HG03039 (cell line): ENCODE data around the gene ISM1.
"Not testable (repeated sequence)": the region's sequence is repeated elsewhere in the genome, so short reads cannot be mapped to it uniquely, and the experiment has no call there.

ENCODE experiments used
- ATAC-seq: cut with Tn5 transposase; IDR thresholded peaks from one replicate; pipeline ENCODE4 v1.9.1; 2021; ENCODE audit warnings: mild to moderate bottlenecking, moderate library complexity; ENCODE audit not compliant: unreplicated experiment

ISM1 gene

GRCh38 chr20:13221313-13221672, 219 bp downstream of the ISM1 start:
- ATAC-seq: peak; percentile 33

DNA sequence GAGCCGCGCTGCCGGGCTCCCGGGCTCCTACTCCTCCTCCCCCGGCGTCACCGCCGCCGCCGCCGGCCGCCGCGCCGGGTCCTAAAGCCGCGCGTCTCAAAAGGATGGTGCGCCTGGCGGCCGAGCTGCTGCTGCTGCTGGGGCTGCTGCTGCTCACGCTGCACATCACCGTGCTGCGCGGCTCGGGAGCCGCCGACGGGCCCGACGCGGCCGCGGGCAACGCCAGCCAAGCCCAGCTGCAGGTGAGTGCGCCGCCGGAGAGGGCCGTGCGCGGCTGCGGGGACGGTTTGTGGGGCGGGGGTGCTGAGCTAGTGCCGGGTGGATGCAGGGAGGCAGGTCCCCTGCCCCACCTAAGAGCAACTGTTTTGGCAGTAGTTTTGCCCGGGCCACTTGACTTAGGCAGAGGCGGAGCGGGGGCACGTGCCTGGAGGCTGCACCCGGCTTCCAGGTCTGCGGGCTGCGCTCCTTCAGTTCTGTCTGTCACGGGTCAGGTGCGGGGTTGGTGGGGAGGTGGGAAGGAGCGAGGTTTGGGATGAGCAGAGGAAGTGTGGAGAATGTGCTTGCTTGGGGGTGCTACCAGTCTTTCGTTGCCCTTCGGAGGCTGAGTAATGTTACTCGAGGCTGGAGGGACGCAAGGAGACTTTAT, 722 bp downstream of the ISM1 start:
- peak; percentile 83 for ATAC-seq

DNA sequence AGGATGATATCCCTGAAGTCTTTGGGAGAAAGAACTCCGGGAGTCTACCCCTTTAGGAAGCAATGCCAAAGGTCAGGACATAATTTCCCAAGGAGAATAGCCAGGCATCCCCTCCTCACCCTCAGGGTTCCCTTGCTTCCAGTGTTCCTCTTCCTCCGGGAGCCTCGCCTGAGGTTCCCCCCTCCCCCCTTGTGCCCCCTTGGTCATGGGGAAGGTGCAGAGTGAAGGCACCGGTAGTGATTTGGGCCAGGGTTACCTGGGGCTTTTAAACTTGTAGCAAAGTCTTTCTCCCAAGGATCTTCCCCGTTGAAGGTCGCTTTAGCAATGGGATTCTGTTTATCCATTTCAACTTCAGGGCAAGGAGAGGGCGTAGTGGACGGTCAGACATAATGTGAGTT, 1.2 kb downstream of the ISM1 start:
- ATAC-seq: no peak

- no peak for ATAC-seq
Measured at GRCh38 chr20:13223736-13224520, 2.9 kb downstream of the ISM1 start.

GRCh38 chr20:13226367-13226766, 5.3 kb downstream of the ISM1 start:
- no peak for ATAC-seq

DNA sequence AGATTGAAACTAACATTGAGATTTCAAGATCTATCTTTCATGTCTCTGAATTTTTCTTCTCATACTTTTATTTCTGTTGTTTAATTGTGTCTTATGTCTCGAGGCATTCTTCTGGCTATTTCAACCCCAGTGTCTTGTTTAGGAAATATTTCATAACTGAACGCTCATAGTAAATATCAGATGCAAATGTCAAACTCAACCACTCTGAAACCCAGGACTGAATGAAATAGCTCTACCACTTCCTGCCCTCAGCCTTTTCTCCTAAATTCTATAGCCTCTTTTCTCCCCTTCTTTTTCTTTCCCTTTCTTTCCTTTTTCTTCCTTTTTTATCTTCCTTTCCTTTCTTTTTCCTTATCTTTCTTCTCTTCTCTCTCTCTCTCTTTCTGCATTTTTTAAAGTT, 7.7 kb downstream of the ISM1 start:
- no peak for ATAC-seq

GRCh38 chr20:13229538-13229937, 8.5 kb downstream of the ISM1 start:
- no peak for ATAC-seq

- no peak for ATAC-seq
Measured at GRCh38 chr20:13231031-13231752, 10.1 kb downstream of the ISM1 start.

DNA sequence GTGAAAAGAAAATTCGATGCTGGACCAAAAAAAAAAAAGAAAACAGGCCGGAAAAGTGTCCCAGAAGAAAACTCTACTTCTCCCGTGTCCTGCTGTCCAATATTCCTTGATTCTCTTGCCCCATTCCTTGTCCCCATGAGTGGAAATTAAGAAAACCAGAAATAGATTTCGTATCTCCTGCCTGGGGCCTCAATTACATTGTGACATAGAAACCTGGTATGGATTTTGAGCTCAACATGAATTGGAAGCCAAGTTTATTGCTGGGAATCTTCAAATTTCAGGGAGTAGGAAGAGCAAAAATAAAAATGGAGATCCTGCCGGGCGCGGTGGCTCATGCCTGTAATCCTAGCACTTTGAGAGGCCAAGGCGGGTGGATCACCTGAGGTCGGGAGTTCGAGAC, 11.9 kb downstream of the ISM1 start:
- no peak for ATAC-seq

- no peak for ATAC-seq
Measured at GRCh38 chr20:13234961-13235360, 13.9 kb downstream of the ISM1 start.

- not testable (repeated sequence) for ATAC-seq
Measured at GRCh38 chr20:13236360-13236759, 15.3 kb downstream of the ISM1 start.

DNA sequence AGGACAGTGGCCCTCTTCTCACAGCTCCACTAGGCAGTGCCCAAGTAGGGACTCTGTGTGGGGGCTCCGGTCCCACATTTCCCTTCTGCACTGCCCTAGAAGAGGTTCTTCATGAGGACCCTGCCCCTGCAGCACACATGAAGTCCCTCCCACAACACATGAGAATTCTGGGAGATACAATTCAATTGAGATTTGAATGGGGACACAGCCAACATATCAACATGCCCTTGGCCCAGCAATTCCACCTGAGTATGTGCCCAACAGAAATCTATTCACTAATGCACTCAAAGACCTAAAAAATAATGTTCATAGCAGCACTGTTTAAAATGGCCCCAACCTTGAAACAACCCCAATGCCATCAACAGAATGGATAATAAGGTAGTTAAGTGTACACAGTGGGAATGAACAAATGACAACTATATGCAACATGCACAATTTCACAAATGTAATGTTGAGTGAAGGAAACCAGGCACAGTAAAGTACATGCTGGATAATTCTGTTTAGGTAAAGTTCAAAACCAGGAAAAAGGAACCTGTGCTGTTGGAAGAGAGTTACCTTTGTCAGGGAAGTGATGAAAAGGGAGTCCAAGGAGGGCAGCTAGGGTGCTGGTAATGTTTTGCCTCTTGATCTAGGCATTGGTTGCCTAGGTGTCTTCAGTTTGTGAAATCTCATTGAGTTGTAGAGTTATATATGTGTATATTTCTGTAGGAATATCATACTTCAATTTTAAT, 16.1 kb downstream of the ISM1 start:
- ATAC-seq: no peak

- ATAC-seq: no peak
Measured at GRCh38 chr20:13238001-13238653, 17.1 kb downstream of the ISM1 start.

DNA sequence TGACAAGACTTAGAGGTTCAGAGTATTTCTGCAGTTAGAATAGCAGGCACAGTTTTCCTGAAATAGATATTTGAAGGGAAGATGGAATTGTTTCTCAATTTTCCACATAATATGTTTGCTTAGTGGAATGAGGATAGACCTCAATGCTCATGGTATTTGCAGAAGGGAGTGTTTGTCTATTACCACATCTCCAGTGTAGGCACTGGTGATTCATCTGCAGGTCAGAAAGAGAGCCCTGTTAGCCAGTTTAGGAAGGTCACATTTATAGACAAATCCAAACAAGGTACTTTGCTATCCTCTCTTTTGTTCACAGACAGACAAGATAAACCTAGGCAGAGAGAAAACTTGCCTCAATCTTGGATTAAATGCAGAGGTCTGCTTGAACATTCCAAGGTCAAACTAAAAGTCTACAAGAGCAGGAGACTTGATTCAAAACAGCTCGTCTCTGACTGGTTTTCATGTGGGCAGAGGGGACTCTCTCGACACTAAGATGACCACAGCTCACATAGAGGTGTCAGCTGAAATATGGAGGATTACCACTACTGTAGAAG, 22.8 kb downstream of the ISM1 start:
- no peak for ATAC-seq

DNA sequence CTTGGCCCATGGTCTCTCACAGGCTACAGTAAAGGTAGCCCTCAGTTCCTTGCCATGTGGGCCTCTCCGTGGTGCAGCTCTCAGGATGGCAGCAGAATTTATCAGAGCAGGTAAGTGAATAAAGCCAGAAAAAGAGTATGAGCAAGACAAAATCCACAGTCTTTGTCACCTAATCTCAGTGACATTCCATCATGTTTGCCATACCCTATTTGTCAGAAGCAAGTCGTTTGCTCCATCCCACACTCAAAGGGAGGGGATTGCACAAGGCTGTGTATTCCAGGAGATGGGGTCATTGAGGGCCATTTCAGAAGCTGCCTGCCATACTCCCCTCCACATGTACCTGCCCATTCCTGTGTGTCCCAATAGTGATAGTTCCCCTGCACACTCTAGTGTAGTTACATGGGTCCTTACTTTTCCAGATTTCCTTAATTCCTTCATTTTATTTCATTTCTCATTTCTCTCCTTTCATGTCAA, 24.2 kb downstream of the ISM1 start:
- no peak for ATAC-seq

DNA sequence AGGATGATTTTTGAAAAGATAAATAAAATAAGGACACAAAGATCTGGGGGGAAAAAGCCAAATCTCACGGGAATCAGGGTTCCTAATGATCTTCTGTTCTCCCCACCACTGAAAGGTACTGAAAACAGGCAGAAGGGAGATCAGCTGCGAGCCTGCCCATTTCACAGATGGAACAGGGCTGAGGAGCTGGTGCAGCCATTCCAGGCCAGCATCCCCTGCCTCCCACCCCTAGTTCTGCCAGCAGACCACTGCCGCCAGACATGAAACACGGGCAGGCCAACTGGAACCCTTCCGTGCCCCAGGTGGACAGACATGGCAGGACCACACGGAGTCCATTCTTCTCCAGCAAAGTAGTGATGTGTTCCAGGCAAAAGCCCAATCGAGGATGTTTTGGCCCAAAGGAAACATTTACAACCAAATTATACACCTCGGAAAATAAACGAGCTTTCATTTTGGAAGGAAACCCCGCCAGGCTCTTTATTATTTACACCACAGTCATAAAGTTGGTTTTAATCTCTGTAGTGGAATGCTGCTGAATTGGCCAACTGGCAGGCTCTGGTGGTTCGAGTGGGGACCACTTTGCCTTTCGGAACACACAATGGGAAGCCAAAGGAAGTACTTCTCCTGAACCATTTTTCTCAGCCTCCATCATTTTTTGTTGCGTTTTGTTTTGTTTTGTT, 28.2 kb downstream of the ISM1 start:
- ATAC-seq: no peak

DNA sequence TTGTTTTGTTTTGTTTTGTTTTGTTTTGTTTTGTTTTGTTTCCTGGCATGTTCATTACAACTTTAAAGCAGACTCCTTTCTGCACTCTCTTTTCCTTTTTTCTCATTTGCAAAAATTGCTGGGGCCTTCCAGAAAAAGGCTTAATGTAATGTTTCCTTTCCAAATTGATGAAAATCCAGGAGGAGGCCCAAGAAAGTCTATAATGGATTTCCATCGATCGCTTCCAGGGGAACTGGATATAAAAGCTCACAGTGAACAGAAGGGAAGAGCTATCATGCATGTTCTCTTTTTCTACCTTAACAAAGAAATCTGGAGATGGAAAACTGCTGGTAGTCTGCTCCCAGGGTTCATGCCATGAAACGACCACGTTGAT, 28.7 kb downstream of the ISM1 start:
- no peak for ATAC-seq

DNA sequence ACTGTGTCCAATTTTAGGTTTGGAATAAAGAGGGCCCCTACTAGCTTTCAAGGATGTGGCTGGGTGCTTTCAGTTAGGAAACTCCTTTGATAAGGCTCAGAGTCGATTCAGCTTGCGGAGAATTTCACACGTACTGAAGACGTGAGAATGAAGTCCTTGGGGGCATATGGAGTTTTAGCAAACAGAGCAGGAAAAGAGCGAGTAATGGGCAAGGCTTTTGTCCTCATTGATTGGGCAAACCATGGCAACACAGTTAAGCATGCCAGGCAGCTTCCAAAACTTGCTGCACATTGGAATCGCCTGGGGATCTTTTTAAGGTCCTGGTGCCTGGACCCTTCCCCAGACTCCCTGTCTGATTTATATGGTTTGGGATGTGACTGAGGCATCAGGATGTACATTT, 29.2 kb downstream of the ISM1 start:
- ATAC-seq: no peak

DNA sequence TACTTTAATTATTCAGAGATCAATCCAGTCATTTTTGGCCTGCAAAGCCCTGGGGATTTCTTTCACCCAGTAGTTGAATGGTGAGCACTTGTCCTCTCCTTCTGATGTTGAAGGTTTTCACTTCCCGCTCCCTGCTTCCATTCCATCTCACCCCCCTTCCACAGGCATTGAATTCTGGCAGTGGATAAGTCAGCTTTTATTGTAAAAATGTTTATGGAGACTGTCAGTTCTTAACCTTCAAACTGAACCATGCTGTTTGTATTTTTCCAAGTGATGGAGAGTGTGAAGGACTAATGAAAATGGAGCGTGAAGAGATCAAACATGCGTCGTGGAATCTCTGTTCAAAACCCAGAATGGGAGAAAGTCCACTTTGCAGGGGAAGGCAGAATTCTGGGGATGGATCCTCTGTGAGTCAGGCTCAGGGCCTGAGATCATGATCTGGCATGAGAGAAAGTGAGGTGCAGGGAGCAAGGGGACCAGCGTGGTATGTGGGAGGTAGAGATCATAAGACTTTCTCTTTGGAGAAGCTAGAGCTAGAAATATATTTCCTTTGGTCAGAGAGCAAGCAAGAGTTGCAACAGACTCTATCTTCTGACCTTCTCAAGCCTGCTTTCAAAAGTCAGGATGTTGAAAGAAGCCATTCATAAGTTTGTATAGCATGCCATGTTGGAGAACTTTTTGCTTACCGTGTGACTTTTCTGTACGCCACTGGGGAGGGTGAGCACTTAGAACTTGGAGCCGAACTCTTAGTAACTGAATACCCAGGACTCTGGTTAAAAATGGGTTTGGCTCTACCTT, 30.2 kb downstream of the ISM1 start:
- no peak for ATAC-seq
